ENCODE data around the gene TMEM240. TPM values are rescaled to one million over a fixed set of nuclear protein-coding genes. Genes with fewer than 3 reads are reported as not detected.
"Not testable (repeated sequence)": the region's sequence is repeated elsewhere in the genome, so short reads cannot be mapped to it uniquely, and the experiment has no call there.

Gene TMEM240
- total RNA-seq, 1 donor from 2014 or later: 1.1 TPM

- intact Hi-C loops (cut with micrococcal nuclease): no loop called here
These were observed 18.2 kb upstream of the TMEM240 start for GRCh38 chr1:1558591-1558990.

- intact Hi-C loops (cut with micrococcal nuclease): not testable (repeated sequence)
These were observed 17.3 kb upstream of the TMEM240 start for GRCh38 chr1:1557688-1558087.

- intact Hi-C loops (cut with micrococcal nuclease): not testable (repeated sequence)
These were observed 16.5 kb upstream of the TMEM240 start for GRCh38 chr1:1556961-1557360.

GRCh38 chr1:1556505-1556904 is 16.1 kb upstream of the TMEM240 start:
- intact Hi-C loops (cut with micrococcal nuclease): no loop called here

- intact Hi-C loops (cut with micrococcal nuclease): no loop called here
These were observed 14.8 kb upstream of the TMEM240 start for GRCh38 chr1:1554926-1555915.

GRCh38 chr1:1554550-1554925 is 14.1 kb upstream of the TMEM240 start:
- intact Hi-C loops (cut with micrococcal nuclease): no loop called here

- intact Hi-C loops (cut with micrococcal nuclease): no loop called here
These were observed 13.5 kb upstream of the TMEM240 start for GRCh38 chr1:1553821-1554494.

GRCh38 chr1:1552263-1552639 is 11.8 kb upstream of the TMEM240 start:
- intact Hi-C loops (cut with micrococcal nuclease): no loop called here

GRCh38 chr1:1551524-1552262 is 11.3 kb upstream of the TMEM240 start:
- intact Hi-C loops (cut with micrococcal nuclease): no loop called here

GRCh38 chr1:1550591-1551432 is 10.4 kb upstream of the TMEM240 start:
- intact Hi-C loops (cut with micrococcal nuclease): no loop called here

- intact Hi-C loops (cut with micrococcal nuclease): no loop called here
These were observed 9.7 kb upstream of the TMEM240 start for GRCh38 chr1:1550087-1550486.

GRCh38 chr1:1548591-1548990 is 8.2 kb upstream of the TMEM240 start:
- intact Hi-C loops (cut with micrococcal nuclease): no loop called here

- intact Hi-C loops (cut with micrococcal nuclease): no loop called here
These were observed 7.1 kb upstream of the TMEM240 start for GRCh38 chr1:1547476-1547875.

- intact Hi-C loops (cut with micrococcal nuclease): no loop called here
These were observed 6.6 kb upstream of the TMEM240 start for GRCh38 chr1:1547011-1547410.

GRCh38 chr1:1545946-1546737 is 5.7 kb upstream of the TMEM240 start:
- intact Hi-C loops (cut with micrococcal nuclease): no loop called here

- intact Hi-C loops (cut with micrococcal nuclease): no loop called here
These were observed 4.1 kb upstream of the TMEM240 start for GRCh38 chr1:1544544-1544943.

GRCh38 chr1:1543706-1544099 is 3.3 kb upstream of the TMEM240 start:
- intact Hi-C loops (cut with micrococcal nuclease): no loop called here

GRCh38 chr1:1542766-1543705 is 2.6 kb upstream of the TMEM240 start:
- intact Hi-C loops (cut with micrococcal nuclease): no loop called here

All from T-helper 2 cell treated with Interferon-gamma antibody and Interleukin-4, amounts not matched to agents 100 ng/mL and 5 ng/mL, for 36 hours (primary cell).